WERI-Rb-1 (cell line): Measurements from ENCODE around the gene C20orf202.
"Not testable (repeated sequence)": the region's sequence is repeated elsewhere in the genome, so short reads cannot be mapped to it uniquely, and the experiment has no call there.

Source experiments
- DNase-seq: peaks from one replicate; pipeline ENCODE4 v3.0.0-alpha.2; 2020
- H3K27ac ChIP-seq: fragments of 250-450 bp; sonication (Bioruptor Pico); 2 replicates; pipeline ENCODE4 v1.5.1; 2020; ENCODE audit warnings: mild to moderate bottlenecking, moderate library complexity
- H3K27me3 ChIP-seq: fragments of 250-450 bp; sonication (Bioruptor Pico); 2 replicates; pipeline ENCODE4 v1.5.1; 2021; ENCODE audit warnings: mild to moderate bottlenecking, low read depth, moderate library complexity; ENCODE audit not compliant: insufficient read depth, severe bottlenecking
- H3K36me3 ChIP-seq: fragments of 250-450 bp; sonication (Bioruptor Pico); 2 replicates; pipeline ENCODE4 v1.5.1; 2020; ENCODE audit warnings: mild to moderate bottlenecking, moderate library complexity
- H3K4me3 ChIP-seq: 2 replicates; pipeline ENCODE4 v1.5.1; 2011; ENCODE audit warnings: low read depth, mild to moderate bottlenecking, control low read depth, low read length
- H3K9me3 ChIP-seq: fragments of 250-450 bp; sonication (Bioruptor Pico); 2 replicates; pipeline ENCODE4 v1.5.1; 2021; ENCODE audit warnings: mild to moderate bottlenecking, moderate library complexity; ENCODE audit not compliant: severe bottlenecking
- TF ChIP-seq, protein P1 (sequence below): IDR thresholded peaks from 2 replicates; pipeline ENCODE4 v1.5.1; 2011; ENCODE audit warnings: low read depth, mild to moderate bottlenecking, control low read depth, inconsistent platforms, low read length

Gene C20orf202

DNA sequence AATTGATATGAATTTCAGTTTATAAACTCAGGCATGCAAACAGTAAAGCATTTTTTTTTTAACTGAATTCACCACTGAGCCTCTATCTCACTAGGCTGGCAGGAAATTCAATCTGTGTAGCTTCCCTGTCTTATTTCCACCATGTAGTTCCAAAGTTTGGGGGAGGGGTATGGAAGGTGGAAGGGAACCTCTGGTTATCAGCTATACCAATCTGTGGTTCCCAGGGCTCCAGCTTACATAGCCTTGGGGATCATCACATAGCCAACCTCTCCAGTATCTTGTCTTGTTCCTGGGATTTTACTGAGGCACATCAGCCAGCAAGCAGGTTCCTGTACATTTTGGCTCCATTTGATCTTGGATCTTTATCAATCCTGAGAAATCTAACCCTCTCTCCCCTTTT is 38.2 kb downstream of the C20orf202 start:
- TF ChIP-seq, protein P1, sequence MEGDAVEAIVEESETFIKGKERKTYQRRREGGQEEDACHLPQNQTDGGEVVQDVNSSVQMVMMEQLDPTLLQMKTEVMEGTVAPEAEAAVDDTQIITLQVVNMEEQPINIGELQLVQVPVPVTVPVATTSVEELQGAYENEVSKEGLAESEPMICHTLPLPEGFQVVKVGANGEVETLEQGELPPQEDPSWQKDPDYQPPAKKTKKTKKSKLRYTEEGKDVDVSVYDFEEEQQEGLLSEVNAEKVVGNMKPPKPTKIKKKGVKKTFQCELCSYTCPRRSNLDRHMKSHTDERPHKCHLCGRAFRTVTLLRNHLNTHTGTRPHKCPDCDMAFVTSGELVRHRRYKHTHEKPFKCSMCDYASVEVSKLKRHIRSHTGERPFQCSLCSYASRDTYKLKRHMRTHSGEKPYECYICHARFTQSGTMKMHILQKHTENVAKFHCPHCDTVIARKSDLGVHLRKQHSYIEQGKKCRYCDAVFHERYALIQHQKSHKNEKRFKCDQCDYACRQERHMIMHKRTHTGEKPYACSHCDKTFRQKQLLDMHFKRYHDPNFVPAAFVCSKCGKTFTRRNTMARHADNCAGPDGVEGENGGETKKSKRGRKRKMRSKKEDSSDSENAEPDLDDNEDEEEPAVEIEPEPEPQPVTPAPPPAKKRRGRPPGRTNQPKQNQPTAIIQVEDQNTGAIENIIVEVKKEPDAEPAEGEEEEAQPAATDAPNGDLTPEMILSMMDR = no peak
- no peak for DNase-seq
- H3K27ac ChIP-seq = no peak overlapping the region
- H3K9me3 ChIP-seq = no peaks in the 10 kb centered on the region
- H3K36me3 ChIP-seq = no peaks in the 10 kb centered on the region
- no peaks in the 10 kb centered on the region for H3K27me3 ChIP-seq
- H3K4me3 ChIP-seq = no peak overlapping the region

DNA sequence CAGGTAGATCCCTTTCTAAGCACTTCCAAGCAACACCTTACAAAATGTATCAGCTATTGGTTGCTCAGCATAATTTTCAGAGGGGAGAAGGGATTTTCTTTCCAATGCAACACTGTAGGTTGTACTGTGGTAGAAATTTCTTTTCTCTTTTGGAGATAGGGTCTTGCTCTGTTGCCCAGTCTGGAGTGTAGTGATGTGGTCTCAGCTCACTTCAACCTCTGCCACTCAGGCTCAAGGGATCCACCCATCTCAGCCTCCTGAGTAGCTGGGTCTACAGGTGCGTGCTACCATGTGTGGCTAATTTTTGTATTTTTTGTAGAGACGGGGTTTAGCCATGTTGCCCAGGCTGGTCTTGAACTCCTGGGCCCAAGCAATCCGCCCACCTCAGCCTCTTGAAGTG is 38.8 kb downstream of the C20orf202 start:
- Histone ChIP-seq H3K27ac (no peak overlapping the region), H3K27me3 (no peaks in the 10 kb centered on the region), H3K9me3 (no peaks in the 10 kb centered on the region), H3K36me3 (no peaks in the 10 kb centered on the region), H3K4me3 (no peak overlapping the region)
- no peak for DNase-seq
- TF ChIP-seq, protein P1 = no peak

DNA sequence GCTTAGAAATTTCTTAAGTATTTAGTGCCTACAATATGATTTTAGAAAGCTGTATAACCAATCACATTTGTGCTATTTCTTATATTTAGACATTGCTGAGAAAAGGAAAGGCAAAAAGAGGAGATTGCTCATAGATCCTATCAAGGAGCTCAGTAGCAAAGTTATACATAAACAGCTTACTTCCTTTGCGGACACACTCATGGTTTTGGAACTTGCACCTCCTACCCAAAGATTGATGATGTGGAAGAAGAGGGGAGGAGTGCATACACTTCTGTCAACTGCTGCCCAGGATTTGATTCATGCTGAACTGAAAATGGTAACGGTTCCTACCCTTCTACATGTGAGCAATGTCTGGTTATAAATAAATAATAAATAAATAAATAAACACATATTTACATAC is 39.3 kb downstream of the C20orf202 start:
- no peak overlapping the region for H3K4me3 ChIP-seq
- no peak overlapping the region for H3K27ac ChIP-seq
- H3K9me3 ChIP-seq = no peaks in the 10 kb centered on the region
- no peaks in the 10 kb centered on the region for H3K36me3 ChIP-seq
- no peak for DNase-seq
- H3K27me3 ChIP-seq = no peaks in the 10 kb centered on the region
- TF ChIP-seq, protein P1 = no peak

DNA sequence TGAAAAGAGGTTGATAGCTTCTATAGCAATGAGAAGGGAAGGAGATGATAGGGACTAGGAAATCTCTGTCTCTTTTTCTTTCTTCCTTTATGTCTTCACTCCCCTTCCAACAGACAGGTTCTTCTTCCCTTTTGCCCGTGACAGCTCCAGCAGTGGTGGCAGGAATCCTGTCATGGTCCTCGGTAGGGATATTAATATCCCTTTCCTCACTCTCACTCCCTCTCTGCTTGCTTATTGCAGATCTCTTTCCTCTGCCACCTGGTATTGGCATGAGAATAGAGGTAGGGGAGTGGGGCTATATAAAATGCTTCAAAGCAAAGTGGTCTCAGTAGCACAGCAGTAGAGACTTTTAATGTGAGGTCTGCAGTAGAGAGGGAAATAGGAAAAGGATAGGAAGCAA is 42.3 kb downstream of the C20orf202 start:
- TF ChIP-seq, protein P1 = no peak
- H3K27ac ChIP-seq = no peak overlapping the region
- no peaks in the 10 kb centered on the region for H3K36me3 ChIP-seq
- DNase-seq = no peak
- no peak overlapping the region for H3K4me3 ChIP-seq
- H3K9me3 ChIP-seq = no peaks in the 10 kb centered on the region
- H3K27me3 ChIP-seq = no peaks in the 10 kb centered on the region

DNA sequence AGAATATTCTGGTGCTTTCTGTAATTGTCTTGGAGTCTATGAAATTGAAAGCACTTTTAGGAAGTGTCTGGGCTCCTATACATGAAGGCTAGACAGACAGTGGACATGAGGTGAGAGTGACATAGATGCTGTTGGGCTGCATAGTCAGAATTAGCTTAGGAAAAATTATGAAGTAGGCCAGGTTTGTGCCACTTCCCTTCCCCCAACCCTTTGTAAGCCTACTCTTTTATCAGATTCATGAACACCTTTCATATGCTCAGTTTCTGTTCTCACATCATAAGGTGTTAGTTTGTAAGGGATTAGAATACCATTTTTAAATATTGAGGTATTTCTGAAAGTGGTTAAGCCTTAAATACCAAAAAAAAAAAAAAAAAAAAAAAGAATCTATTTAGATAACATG is 44.4 kb downstream of the C20orf202 start:
- H3K27me3 ChIP-seq = no peaks in the 10 kb centered on the region
- no peak overlapping the region for H3K27ac ChIP-seq
- H3K4me3 ChIP-seq = no peak overlapping the region
- TF ChIP-seq, protein P1 = no peak
- H3K36me3 ChIP-seq = no peaks in the 10 kb centered on the region
- H3K9me3 ChIP-seq = no peaks in the 10 kb centered on the region
- DNase-seq = no peak

DNA sequence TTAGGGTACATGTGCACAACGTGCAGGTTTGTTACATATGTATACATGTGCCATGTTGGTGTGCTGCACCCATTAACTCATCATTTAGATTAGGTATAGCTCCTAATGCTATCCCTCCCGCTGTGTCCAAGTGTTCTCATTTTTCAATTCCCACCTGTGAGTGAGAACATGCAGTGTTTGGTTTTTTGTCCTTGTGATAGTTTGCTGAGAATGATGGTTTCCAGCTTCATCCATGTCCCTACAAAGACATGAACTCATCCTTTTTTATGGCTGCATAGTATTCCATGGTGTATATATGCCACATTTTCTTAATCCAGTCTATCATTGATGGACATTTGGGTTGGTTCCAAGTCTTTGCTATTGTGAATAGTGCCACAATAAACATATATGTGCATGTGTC is 47.0 kb downstream of the C20orf202 start:
- H3K4me3 ChIP-seq, H3K36me3 ChIP-seq, H3K27me3 ChIP-seq, H3K9me3 ChIP-seq, H3K27ac ChIP-seq, DNase-seq: not testable (repeated sequence)
